Activated T-cell treated with anti-CD3 and anti-CD28 coated beads for 24 hours (primary cell): ENCODE results near the gene NOP53.
"Not testable (repeated sequence)": the region's sequence is repeated elsewhere in the genome, so short reads cannot be mapped to it uniquely, and the experiment has no call there.

Source experiments
- DNase-seq: peaks from one replicate; pipeline ENCODE4 v3.0.0-alpha.2; 2020; ENCODE audit warnings: low read depth

Gene NOP53

DNA sequence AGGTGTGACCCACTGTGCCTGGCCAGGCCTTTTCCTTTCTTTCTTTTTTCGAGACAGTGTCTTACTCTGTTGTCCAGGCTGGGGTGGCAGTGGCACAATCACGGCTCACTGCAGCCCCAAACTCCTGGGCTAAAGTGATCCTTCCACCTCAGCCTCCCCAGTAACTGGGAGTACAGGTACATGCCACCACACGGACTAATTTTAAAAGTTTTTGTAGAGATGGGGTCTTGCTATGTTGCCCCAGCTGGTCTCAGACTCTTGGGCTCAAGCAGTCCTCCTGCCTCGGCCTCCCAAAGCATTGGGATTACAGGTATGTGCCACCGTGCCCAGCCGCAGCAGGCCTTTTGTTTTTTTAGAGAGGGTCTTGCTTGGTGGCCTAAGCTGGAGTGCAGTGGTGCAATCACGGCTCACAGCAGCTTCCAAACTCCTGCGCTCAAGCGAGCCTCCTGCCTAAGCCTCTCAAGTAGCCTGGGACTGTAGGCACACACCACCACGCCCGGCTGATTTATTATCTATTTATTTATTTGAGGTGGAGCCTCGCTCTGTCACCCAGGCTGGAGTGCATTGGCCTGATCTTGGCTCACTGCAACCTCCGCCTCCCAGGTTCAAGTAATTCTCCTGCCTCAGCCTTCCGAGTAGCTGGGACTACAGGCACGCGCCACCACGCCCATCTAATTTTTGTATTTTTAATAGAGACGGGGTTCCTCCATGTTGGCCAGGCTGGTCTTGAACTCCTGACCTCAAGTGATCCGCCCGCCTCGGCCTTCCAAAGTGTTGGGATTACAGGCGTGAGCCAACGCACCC is 32.1 kb downstream of the NOP53 start:
- DNase-seq, result not testable (repeated sequence)

DNA sequence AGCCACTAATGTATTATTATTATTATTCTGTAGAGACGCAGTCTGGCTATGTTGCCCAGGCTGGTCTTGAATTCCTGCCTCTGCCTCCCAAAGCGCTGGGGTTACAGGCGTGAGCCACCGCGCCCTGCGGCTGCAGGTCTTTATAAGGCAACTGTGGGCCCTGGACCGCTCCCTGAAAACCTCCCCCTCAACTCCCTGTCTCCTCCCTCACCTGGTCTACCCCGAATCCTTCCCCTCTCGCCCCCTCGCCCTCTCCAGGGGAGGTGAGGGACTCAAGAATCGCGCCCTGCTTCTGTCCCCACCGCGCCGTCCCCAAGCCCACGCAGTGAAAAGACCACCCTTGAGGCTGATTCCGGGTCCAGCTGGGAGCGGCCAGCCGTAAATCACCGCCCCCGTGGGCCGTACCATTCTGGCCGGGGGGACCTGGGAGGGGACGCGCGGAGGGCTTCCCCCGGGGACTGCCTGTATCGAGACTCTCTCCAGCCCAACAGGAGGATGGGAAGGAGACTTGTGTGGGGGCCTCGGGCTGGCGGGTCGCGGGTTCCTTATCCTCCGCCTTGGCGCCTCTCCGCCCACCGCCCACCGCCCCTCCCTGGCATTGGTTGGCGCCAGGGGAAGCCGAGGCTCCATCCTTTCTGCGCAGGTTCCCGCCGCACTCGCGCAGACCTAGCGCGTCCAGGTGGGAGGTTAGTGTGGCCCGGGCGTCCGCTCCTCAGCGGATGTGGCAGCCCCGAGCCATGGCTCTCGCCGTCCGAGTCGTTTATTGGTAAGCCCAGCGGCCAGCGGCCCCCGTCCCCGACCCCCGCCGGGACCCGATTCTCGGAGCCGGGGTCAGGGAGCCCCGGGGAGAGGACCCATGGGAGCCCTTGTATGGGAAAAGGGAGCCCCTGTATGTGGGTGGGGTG is 33.0 kb downstream of the NOP53 start, which contains the start of gene SELENOW:
TSS of gene SELENOW (plus strand) at position 655 of the 905 bp plus-strand sequence. CDS start at position 738, 83 bp downstream.
- peak; percentile 68 for DNase-seq

DNA sequence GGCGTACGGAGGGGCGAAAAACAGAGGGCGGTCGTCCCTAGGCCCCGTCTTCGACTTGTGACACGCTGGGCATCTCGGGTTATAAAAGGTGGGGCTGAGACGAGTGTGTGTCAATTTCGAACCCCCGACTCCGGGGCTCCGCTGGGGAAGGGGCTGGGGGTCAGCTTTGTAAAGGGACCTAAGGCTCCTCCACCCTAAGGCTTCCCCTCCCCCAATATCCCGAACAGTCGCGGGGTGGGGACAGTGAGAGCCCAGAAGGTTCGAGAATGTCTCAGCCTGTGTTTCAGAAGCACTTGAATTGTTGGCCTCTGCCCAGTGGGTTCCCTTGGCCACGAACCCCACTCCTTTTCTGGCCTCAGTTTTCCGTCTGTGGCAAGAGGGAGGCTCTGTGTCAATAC is 33.6 kb downstream of the NOP53 start:
- no peak for DNase-seq

DNA sequence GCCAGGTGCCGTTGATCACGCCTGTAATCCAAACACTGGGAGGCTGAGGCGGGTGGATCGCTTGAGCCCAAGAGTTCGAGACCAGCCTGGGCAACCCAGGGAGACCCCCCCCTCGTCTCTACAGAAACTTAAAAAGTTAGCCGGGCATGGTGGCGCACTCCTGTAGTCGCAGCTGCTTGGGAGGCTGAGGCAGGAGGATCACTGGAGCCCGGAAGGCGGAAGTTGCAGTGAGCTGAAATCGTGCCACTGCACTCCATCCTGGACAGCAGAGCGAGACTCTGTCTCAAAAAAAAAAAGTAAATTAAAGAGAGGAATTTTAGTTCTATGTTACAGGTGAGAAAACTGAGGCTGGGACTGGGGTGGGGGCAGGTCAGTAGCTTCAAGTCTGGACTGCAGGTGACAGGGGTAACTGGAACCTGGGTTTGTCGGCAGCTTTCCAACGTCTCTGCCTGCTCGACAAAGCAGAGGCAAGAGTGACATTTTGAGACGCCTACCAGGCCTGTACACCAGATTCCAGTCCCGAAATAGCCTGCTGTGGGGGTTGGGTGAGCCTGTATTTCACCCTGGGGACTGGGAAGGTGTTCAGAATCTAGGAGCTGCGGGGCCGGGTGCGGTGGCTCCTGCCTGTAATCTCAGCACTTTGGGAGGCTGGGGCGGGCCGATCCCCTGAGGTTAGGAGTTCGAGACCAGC is 34.3 kb downstream of the NOP53 start:
- DNase-seq, result no peak

DNA sequence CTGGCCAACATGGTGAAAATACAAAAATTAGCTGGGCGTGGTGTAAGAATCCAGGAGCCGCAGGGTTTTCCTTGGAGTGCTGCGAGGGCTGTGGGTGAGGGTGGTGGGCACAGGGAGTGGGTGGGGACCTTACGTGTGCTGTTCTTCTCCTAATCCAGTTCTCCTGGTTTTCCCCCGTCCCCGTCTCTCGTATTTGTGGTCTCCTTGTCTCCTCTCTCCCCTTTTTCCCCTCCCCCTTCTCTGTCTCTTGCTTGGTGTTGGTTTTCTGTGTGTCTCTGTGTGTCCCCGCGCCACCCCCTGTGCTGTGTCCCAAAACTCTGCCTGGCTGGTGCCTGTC is 34.8 kb downstream of the NOP53 start:
- no peak for DNase-seq

DNA sequence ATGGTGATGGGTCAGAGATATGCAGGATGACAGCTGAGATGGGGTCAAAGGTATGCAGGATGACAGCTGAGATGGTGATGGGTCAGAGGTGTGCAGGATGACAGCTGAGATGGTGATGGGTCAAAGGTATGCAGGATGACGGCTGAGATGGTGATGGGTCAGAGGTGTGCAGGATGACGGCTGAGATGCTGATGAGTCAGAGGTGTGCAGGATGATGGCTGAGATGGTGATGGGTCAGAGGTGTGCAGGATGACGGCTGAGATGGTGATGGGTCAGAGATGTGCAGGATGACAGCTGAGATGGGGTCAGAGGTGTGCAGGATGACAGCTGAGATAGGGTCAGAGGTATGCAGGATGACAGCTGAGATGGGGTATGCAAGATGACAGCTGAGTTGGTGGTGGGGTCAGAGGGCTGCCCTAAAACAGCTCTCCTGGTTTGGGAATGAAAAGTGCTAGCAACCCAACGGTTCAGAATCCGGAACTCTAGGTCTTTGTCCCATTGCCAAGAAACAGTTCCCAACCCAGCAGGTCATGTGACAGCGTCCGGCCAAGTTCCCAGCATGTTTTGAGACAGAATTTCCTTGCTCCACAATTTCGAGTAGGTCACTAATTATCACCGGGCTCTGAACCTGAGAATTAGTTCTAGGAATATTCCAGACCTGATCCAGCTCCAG is 36.4 kb downstream of the NOP53 start:
- no peak for DNase-seq

DNA sequence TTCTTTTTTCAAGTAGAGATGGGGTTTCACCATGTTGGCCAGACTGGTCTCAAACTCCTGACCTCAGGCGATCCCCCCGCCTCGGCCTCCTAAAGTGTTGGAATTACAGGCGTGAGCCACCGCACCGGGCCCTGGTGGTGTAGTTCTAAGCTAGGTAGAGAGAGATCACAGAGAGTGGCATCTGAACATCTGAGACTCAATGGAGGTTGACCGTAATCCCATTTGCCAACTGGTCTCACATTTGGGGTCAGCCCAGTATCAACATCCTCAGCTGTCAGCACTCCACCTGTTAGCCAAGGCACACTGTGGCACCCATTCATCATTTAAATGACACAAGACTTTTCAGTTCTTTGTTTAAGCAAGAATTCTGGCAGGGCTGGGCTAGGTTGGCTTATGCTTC is 41.2 kb downstream of the NOP53 start:
- no peak for DNase-seq

DNA sequence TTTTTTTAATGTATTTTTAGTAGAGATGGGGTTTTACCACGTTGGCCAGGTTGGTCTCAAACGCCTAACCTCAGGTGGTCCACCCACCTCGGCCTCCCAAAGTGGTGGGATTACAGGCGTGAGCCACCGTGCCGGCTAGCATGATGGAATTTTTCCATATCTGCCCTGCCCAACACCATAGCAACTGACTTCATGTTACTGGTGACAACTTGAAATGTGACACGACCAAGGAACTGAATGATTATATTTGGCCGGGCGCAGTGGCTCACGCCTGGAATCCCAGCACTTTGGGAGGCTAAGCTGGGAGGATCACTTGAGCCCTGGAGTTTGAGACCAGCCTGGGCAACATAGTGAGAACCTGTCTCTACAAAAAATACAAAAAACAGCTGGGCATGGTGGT is 42.0 kb downstream of the NOP53 start:
- not testable (repeated sequence) for DNase-seq

DNA sequence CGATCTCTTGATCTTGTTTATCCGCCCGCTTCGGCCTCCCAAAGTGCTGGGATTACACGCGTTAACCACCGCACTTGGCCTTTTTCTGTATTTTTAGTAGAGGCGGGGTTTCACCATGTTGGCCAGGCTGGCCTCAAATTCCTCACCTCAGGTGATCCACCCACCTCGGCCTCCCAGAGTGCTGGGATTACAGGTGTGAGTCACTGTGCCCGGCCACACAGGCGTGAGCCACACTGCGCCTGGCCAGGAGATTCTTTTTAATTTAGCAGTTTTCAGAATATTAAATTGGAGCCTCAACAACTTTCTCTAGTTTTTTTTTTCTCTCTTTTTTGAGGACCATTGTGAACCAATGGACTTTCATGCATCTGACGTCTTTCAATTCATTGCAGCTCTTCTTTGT is 44.5 kb downstream of the NOP53 start:
- not testable (repeated sequence) for DNase-seq

DNA sequence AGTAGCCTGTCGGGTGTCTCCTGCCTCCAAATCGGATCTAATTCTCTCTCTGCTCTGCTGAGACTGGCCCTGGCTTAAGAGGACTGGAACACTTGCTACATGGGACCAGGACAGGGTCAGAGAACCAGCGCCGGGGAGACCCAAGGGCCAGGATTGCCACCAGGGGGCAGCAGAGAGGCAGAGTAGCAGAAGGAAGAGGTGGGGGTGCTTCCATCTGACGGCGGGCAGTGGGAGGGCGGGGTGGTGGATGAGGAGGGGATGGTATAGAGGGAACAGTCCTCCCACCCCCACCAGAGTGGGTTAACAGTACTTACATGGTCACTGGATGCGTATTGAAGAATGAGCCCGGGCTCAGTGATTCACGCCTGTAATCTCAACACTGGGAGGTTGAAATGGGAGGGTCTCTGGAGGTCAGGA is 45.1 kb downstream of the NOP53 start:
- peak; percentile 77 for DNase-seq

DNA sequence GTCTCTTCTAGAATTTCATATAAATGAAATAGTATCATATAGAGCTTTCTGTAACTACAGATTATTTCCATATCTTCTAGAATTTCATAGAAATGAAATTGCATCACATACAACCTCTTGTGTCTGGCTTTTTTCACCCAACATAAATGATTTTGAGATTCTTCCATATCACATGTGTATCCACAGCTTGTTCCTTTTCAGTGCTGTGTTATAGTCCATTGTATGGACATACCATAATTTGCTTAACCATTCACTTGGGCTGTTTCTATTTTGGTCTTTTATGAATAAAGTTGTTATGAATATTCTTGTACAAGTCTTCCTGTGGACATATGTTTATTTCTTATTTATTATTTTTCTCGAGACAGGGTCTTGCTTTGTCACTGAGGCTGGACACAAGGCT is 47.3 kb downstream of the NOP53 start:
- no peak for DNase-seq

DNA sequence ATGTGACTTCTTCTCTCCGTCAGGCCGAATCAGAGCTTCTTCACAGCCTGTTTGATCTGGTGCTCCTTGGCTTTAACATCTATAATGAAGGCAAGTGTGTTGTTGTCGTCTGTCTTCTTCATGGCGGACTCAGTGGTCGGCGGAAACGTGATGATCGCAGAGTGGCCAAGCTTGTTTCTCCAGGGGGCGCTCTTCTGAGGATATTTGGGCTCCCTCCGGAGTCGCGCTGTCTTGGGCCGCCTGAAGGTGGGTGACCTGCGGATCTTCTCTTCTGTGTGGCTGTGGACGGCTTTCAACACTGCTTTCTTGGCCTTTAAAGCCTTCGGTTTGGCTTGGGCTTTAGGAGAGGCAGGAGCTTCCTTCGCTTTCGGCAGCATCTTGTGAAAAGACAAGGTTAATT is 49.2 kb downstream of the NOP53 start:
- DNase-seq, result no peak

DNA sequence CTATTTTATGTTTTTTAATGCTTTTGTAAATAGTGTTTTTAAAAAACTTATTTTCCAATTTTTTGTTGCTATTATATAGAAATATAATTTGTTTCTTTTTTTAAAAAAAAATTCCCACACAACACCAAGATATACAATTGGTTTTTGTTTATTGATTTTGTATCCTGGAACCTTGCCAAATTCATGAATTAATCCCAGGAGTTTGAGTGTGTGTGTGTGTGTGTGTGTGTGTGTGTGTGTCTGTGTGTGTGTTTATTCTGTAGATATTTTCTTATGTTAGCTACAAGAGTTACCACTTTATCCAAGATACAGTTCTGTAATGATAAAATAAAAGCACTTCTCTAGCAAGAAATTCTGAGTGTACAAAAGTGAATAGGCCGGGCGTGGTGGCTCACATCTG is 51.4 kb downstream of the NOP53 start:
- DNase-seq, result no peak

DNA sequence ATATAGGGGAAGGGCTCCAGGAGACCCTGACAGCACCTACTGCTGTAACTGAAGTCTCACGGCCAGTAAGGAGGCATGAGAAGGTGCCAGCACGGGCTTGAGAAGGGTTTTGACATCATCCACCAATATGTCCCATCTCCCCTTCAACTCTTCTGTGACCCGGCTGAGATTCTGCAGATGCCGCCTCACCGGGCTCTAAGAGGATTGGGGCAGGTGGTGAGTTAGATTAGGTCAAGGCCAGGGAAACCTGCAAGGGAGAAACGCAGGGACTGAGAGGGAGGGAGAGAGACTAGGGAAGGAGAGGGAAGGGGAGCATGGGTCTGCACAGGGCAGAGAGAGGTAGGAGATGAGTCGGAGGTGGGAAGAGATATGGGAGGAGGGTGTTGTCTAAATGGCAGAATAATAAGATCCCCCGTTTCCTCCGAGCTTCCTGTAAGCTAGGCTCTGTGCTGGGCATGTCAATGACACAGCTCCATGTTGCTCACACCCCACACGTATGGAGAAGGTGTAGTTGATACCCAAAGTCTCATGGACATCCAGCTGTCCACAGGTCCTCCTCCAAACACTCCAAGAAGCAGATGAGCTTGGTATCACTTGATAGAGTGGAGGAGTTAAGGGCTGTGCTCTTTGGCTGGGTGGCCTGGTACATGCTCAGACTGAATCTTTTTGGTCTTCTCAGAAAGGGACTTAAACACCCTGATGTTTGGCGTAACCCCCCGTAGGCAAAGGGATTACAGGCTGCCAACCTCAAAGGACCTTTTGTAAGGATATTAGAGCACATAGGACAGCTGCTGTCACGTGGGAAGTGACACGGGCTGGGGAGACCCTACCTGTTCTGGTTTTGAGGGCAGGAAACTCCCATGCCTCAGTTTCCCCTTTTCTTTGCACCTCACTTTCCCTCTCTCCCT is 52.9 kb downstream of the NOP53 start:
- DNase-seq, result no peak

DNA sequence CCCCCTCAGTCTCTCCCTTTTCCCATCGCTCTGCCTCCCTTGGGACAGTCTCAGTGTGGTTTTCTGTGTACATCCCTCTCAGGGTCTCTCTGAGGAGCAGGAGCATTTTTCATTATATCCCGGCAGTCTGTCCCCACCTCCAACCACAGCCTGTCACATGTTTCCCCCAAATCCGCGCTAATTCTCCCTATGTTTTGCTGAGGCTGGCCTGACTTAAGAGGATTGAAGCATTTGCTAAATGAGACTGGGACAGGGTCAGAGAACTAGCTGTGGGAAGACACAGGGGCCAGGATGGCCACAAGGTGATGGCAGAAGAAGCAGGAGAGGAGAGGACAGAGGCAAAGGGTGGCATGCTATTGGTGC is 53.5 kb downstream of the NOP53 start:
- no peak for DNase-seq

DNA sequence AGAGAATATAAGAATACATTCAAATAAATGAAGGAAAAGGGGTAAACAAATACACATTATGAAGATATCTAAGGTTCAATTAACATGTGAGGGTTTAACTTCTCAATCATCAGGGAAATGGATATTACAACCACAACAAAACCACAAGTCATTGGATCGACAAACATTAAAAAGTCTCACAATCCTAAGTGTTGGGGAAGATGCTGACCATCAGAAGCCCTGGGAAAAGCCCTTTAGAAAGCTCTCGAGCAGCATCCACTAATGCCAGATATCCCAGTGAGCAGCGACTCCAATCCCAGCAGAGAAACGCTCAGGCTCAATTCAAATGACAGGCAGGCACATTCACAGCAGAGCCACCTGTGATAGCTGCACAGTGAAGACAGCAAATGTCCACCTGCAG is 55.9 kb downstream of the NOP53 start:
- DNase-seq, result no peak

DNA sequence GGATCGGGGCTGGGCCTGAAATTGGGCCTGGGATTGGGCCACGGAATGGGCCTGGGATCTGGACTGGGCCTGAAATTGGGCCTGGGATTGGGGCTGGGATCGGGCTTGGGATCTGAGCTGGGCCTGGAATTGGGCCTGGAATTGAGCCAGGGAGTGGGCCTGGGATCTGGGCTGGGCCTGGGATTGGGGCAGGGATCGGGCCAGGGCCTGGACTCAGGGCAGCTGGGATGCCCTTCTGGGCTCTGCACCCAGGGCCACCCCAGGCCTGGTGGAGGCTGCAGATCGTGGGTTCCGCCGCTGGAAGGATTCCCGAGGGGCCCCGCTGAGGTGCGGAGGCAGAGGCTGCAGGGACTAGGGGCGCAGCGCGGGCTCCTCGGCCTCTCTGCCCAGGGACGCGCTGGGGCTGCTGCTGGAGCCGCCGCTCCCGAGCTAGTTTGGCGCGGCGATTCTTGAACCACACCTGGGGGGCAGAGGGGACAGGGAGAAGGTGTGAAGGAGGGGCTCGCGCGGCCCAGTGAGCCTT is 57.2 kb downstream of the NOP53 start:
- DNase-seq, result no peak

DNA sequence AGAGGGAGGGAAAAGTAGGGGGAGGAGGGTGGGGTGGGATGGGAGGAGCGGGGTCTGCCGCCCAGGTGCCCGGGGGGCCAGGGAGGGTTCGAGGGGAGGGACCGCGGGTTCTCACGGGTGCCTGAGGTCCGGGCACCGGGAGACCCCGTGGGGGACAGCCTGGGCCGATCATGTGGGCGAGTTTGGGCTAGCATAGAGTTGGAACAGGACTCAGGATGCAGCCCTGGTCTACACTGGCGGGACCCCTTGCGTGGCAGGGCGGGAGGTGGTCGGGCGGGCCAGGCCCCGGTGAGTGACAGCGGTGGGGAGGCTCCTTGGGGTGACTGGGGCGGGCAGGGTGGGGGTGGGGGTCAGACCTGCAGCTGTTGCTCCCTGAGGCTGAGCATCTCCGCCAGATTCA is 57.8 kb downstream of the NOP53 start:
- not testable (repeated sequence) for DNase-seq

DNA sequence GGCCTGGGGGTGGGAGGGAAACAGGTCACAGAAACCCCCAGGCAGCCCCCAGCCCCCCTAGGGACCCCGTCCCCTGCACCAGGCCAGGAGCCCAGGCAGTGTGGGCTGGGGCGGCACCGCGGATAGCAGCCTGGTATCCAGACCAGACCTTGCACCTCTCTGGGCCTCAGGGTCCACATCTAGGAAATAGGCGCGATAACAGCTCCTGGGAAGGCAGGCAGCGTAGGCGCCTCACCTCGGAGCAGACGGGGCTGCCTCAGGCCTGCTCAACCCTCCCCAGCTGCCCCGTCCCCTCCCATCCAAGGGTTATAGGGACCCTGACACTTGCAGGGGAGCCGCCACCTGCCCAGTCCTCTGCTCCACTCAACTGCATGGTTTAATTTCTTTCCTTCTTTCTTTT is 58.3 kb downstream of the NOP53 start:
- DNase-seq, result not testable (repeated sequence)

DNA sequence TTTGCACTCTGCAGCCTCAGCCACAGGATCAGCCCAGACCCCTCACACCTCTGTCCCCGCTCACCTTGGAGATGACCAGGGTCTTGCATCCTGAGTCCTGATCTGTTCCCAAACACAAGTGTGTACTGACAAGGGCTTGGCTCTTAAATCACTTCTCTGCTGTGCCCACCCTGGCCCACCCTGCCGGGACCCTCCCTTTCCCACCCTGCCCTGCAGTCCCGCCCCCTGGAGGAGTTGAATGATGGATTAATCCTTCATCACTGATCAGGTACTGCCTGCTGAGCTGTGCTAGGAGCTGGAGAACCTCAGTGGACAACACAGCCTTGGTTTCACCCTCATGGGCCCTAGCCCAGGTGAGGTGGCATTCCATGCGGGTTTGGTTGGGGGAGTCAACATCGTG is 59.1 kb downstream of the NOP53 start, which contains the start of gene TPRX1:
TSS of gene TPRX1 (minus strand) at position 101 of the 400 bp plus-strand sequence. CDS start at position 89, 12 bp downstream.
- not testable (repeated sequence) for DNase-seq

DNA sequence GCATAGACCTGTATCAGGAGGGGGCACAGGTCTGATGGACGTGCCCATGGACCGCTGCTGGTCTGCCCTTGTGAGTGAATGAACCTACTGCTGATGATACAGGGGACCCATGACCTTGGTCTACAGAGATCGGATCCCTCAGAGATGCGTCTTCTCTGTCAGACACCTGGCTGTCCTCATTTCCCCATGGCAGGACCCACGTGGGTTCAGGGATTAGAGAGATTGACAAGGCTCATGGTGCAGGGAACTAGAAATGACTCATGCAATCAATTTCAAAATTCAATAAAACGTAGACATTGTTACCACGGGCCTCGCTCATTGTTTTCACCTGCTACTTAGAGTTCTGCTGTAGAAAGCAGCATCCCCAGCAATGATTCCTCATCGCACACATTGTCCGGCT is 60.0 kb downstream of the NOP53 start:
- DNase-seq, result no peak
